CD4-positive, alpha-beta T cell (primary cell): ENCODE results near the gene PGBD5. TPM values are rescaled to one million over a fixed set of nuclear protein-coding genes. Genes with fewer than 3 reads are reported as not detected.

Source experiments
- ATAC-seq: fragments of 200-7000 bp; cut with Tn5 transposase; one replicate; pipeline ENCODE4 v1.10.0; 2022; ENCODE audit warnings: mild to moderate bottlenecking; ENCODE audit not compliant: poor library complexity
- CTCF ChIA-PET: fragments of 350-600 bp; sonication (Branson Sonifier 250); formaldehyde crosslinking; loops from one replicate; lab custom pipeline; 2021; ENCODE audit warnings: antibody characterized with exemption, inconsistent platforms; lab: Charles Lee
- POLR2A ChIA-PET: fragments of 350-600 bp; sonication (Branson Sonifier 250); formaldehyde crosslinking; loops from one replicate; lab custom pipeline; 2021; ENCODE audit warnings: antibody characterized with exemption, inconsistent platforms; lab: Charles Lee
- DNase-seq, 14 experiments: peaks; one replicate each; pipeline ENCODE4 v3.0.0-alpha.2; 2013 to 2020; ENCODE audit warnings: mixed read lengths in 2 of 14
- H3K27ac ChIP-seq, 2 donors: one replicate each; pipeline versions ENCODE4 v1.5.1 to v1.7.0; 2013; ENCODE audit warnings: low read length in 2 of 2, low read depth in 1 of 2, mild to moderate bottlenecking in 1 of 2
- H3K27me3 ChIP-seq, 2 experiments: 1 replicate in 1 of 2; 2 replicates in 1 of 2; pipeline versions ENCODE4 v1.6.1 to v1.7.0; 2013; ENCODE audit warnings: low read length in 2 of 2, control low read depth in 1 of 2, mild to moderate bottlenecking in 1 of 2, moderate library complexity in 1 of 2; ENCODE audit not compliant: insufficient read depth in 2 of 2, control insufficient read depth in 1 of 2
- H3K36me3 ChIP-seq: one replicate; pipeline ENCODE4 v1.6.1; 2013; ENCODE audit warnings: low read length, control low read depth; ENCODE audit not compliant: insufficient read depth
- H3K4me1 ChIP-seq: one replicate; pipeline ENCODE4 v1.6.1; 2013; ENCODE audit warnings: low read length, control low read depth; ENCODE audit not compliant: insufficient read depth
- H3K4me3 ChIP-seq: one replicate; pipeline ENCODE4 v1.5.1; 2013; ENCODE audit warnings: mild to moderate bottlenecking, low read length, moderate library complexity
- H3K9me3 ChIP-seq, 2 experiments: 1 replicate in 1 of 2; 2 replicates in 1 of 2; pipeline versions ENCODE4 v1.6.1 to v1.7.0; 2013; ENCODE audit warnings: low read length in 2 of 2, mild to moderate bottlenecking in 2 of 2, control low read depth in 1 of 2, moderate library complexity in 1 of 2; ENCODE audit not compliant: control insufficient read depth in 1 of 2, insufficient read depth in 1 of 2
- H3K27ac Mint-ChIP-seq: one replicate; pipeline ENCODE4 v1.8.0; 2020; ENCODE audit warnings: mixed read lengths
- H3K27me3 Mint-ChIP-seq: one replicate; pipeline ENCODE4 v1.8.0; 2021; ENCODE audit warnings: mixed read lengths
- H3K36me3 Mint-ChIP-seq: one replicate; pipeline ENCODE4 v1.8.0; 2021; ENCODE audit warnings: low read depth, mixed read lengths
- H3K4me1 Mint-ChIP-seq: one replicate; pipeline ENCODE4 v1.8.0; 2021; ENCODE audit warnings: low read depth, mixed read lengths
- H3K4me3 Mint-ChIP-seq: one replicate; pipeline ENCODE4 v1.8.0; 2020; ENCODE audit warnings: mild to moderate bottlenecking, mixed read lengths
- H3K9me3 Mint-ChIP-seq: one replicate; pipeline ENCODE4 v1.8.0; 2020; ENCODE audit warnings: mixed read lengths
- intact Hi-C, 2 experiments: fragments of 100-400 bp; cut with DNase I in 1 of 2; cut with micrococcal nuclease in 1 of 2; formaldehyde crosslinking; loops; one replicate each; pipeline versions ENCODE4 v1.15.1 to v1.9.0; 2023 to 2025; cut with DNase I, micrococcal nuclease
- total RNA-seq, 174 experiments: library from RNA in 2 of 174; stranded (reverse) in 2 of 174; gene quantifications; one replicate each; pipeline ENCODE4 v1.2.3 and lab custom pipeline; 2021 to 2026
- TF ChIP-seq, protein P1 (sequence below): fragments of 200-600 bp; IDR thresholded peaks from one replicate; pipeline ENCODE4 v1.8.0; 2022; ENCODE audit warnings: antibody characterized with exemption, mild to moderate bottlenecking

Gene PGBD5
- total RNA-seq, 2 experiments from 2014 or later: not detected

DNA sequence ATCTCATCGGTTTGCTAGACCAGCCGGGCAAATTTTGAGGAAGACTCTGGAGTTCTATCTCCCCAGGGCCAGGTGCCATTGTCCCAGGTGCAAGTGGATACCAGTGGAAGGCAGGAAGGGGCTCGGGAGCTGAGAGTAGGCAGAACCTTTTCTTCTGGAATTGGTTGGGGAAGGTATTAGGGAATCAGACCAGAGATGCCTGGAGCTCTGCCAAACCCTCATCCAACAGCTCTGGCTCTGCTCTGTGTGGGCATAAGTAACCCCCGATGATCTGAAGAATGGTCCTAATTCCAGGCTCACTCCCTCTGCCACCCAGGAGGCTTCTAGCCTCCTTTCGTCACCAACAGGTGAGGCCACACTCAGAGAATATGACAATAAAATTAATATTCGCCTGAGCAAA, 69.9 kb downstream of the PGBD5 start:
- no peak for ATAC-seq
- H3K4me3 ChIP-seq: no peak overlapping the region
- no peaks in the 10 kb centered on the region for H3K9me3 Mint-ChIP-seq
- TF ChIP-seq, protein P1, sequence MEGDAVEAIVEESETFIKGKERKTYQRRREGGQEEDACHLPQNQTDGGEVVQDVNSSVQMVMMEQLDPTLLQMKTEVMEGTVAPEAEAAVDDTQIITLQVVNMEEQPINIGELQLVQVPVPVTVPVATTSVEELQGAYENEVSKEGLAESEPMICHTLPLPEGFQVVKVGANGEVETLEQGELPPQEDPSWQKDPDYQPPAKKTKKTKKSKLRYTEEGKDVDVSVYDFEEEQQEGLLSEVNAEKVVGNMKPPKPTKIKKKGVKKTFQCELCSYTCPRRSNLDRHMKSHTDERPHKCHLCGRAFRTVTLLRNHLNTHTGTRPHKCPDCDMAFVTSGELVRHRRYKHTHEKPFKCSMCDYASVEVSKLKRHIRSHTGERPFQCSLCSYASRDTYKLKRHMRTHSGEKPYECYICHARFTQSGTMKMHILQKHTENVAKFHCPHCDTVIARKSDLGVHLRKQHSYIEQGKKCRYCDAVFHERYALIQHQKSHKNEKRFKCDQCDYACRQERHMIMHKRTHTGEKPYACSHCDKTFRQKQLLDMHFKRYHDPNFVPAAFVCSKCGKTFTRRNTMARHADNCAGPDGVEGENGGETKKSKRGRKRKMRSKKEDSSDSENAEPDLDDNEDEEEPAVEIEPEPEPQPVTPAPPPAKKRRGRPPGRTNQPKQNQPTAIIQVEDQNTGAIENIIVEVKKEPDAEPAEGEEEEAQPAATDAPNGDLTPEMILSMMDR: no peak
- H3K27me3 ChIP-seq: no peaks in the 10 kb centered on the region
- CTCF ChIA-PET: no interaction called here
- DNase-seq: no peak
- POLR2A ChIA-PET: no interaction called here
- H3K4me3 Mint-ChIP-seq: no peak overlapping the region
- H3K4me1 ChIP-seq: no peaks in the 10 kb centered on the region
- H3K36me3 ChIP-seq: no peaks in the 10 kb centered on the region
- no peaks in the 10 kb centered on the region for H3K36me3 Mint-ChIP-seq
- intact Hi-C loops: no loop called here
- no peaks in the 10 kb centered on the region for H3K9me3 ChIP-seq
- H3K27ac Mint-ChIP-seq: no peak overlapping the region
- H3K27ac ChIP-seq: no peak overlapping the region
- H3K4me1 Mint-ChIP-seq: no peaks in the 10 kb centered on the region
- no peaks in the 10 kb centered on the region for H3K27me3 Mint-ChIP-seq

DNA sequence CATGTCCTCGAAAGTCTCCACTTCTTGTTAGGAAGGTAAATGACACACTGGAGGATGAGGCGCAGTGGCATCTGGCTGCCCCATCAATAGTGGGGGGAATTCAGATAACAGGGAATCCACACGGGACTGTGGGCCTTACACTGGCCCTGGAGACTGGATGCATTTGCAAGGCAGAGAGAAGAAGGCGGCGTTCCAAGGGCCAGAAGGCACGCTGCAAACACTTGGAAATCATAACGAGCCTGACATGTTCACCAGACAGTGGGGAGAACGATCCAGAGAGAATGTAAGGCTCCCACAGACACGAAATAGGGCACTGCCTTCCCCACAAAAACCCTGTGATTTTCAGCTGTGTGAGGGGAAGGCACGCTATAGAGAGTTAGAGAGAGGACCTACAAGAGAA, 70.5 kb downstream of the PGBD5 start:
- no peaks in the 10 kb centered on the region for H3K36me3 Mint-ChIP-seq
- H3K27me3 Mint-ChIP-seq: no peaks in the 10 kb centered on the region
- Histone ChIP-seq H3K27ac (no peak overlapping the region), H3K36me3 (no peaks in the 10 kb centered on the region), H3K4me3 (no peak overlapping the region), H3K9me3 (no peaks in the 10 kb centered on the region), H3K27me3 (no peaks in the 10 kb centered on the region), H3K4me1 (no peaks in the 10 kb centered on the region)
- CTCF ChIA-PET: no interaction called here
- H3K9me3 Mint-ChIP-seq: no peaks in the 10 kb centered on the region
- TF ChIP-seq, protein P1: no peak
- no peak for ATAC-seq
- no peak overlapping the region for H3K4me3 Mint-ChIP-seq
- intact Hi-C loops: no loop called here
- DNase-seq: no peak
- POLR2A ChIA-PET: no interaction called here
- no peaks in the 10 kb centered on the region for H3K4me1 Mint-ChIP-seq
- H3K27ac Mint-ChIP-seq: no peak overlapping the region

DNA sequence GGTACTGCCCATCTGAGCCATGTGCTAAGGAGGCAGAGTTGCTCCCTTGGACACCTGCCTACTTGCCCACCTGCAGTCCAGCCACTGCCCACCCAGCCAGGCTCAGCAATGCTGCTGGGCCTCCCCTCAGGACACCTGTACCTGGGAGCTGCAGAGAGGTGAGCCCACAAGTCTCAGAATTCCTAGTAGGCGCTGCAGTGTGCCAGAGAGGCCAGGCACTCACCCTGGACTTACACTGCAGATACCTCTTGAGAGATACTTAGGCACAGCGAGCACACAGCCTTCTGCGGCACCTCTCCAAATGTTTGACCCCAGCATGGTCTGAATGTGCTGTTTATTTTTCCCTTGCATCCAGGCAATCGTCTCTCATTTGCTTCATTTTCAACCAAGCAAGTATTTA, 71.0 kb downstream of the PGBD5 start:
- TF ChIP-seq, protein P1: no peak
- Histone ChIP-seq H3K4me1 (no peaks in the 10 kb centered on the region), H3K27ac (no peak overlapping the region), H3K4me3 (no peak overlapping the region), H3K27me3 (no peaks in the 10 kb centered on the region), H3K36me3 (no peaks in the 10 kb centered on the region), H3K9me3 (no peaks in the 10 kb centered on the region)
- DNase-seq: no peak
- no peaks in the 10 kb centered on the region for H3K27me3 Mint-ChIP-seq
- intact Hi-C loops: no loop called here
- no peak overlapping the region for H3K27ac Mint-ChIP-seq
- H3K36me3 Mint-ChIP-seq: no peaks in the 10 kb centered on the region
- POLR2A ChIA-PET: no interaction called here
- H3K9me3 Mint-ChIP-seq: no peaks in the 10 kb centered on the region
- H3K4me1 Mint-ChIP-seq: no peaks in the 10 kb centered on the region
- CTCF ChIA-PET: no interaction called here
- ATAC-seq: no peak
- H3K4me3 Mint-ChIP-seq: no peak overlapping the region
